ENCODE results near the gene JMJD6.

- TF ChIP-seq YY1 (IDR thresholded peaks at IDR 0.05; ENCODE audit: insufficient read depth, insufficient read length) = no peak
- no peak for TF ChIP-seq ZNF274 (IDR thresholded peaks at IDR 0.05; ENCODE audit: low read depth, low read length)
- TF ChIP-seq SUZ12 (IDR thresholded peaks at IDR 0.05; ENCODE audit: extremely low read depth, insufficient read depth, insufficient read length) = no peak
Observed at GRCh38 chr17:76688165-76688622, 38.2 kb downstream of the JMJD6 start.

Data from NT2/D1 (cell line).